Measurements from ENCODE around the gene DLG5.

The DLG5 gene

GRCh38 chr10:77899080-77899477, 27.5 kb downstream of the DLG5 start:
- H3K36me3 Mint-ChIP-seq (ENCODE audit: low read depth): no peaks in the 10 kb centered on the region
- no peak overlapping the region for H3K27ac Mint-ChIP-seq
- no peaks in the 10 kb centered on the region for H3K4me1 Mint-ChIP-seq (ENCODE audit: low read depth)
- no peak overlapping the region for H3K4me3 Mint-ChIP-seq
- H3K27me3 Mint-ChIP-seq: peaks cover 13% of the 10 kb centered on the region
- no peaks in the 10 kb centered on the region for H3K9me3 Mint-ChIP-seq

- no peaks in the 10 kb centered on the region for H3K9me3 Mint-ChIP-seq
- H3K4me1 Mint-ChIP-seq (ENCODE audit: low read depth): no peaks in the 10 kb centered on the region
- H3K4me3 Mint-ChIP-seq: no peak overlapping the region
- no peak overlapping the region for H3K27ac Mint-ChIP-seq
- H3K36me3 Mint-ChIP-seq (ENCODE audit: low read depth): no peaks in the 10 kb centered on the region
- H3K27me3 Mint-ChIP-seq: peaks cover 13% of the 10 kb centered on the region
These were observed 28.1 kb downstream of the DLG5 start for GRCh38 chr10:77898323-77899079.

GRCh38 chr10:77896058-77896457, 30.5 kb downstream of the DLG5 start:
- no peak overlapping the region for H3K27ac Mint-ChIP-seq
- no peaks in the 10 kb centered on the region for H3K4me1 Mint-ChIP-seq (ENCODE audit: low read depth)
- H3K36me3 Mint-ChIP-seq (ENCODE audit: low read depth): no peaks in the 10 kb centered on the region
- peaks cover 13% of the 10 kb centered on the region for H3K27me3 Mint-ChIP-seq
- no peaks in the 10 kb centered on the region for H3K9me3 Mint-ChIP-seq
- no peak overlapping the region for H3K4me3 Mint-ChIP-seq

- H3K4me3 Mint-ChIP-seq: no peak overlapping the region
- no peak overlapping the region for H3K27ac Mint-ChIP-seq
- H3K4me1 Mint-ChIP-seq (ENCODE audit: low read depth): no peaks in the 10 kb centered on the region
- H3K27me3 Mint-ChIP-seq: peaks cover 8% of the 10 kb centered on the region
- H3K9me3 Mint-ChIP-seq: no peaks in the 10 kb centered on the region
- no peaks in the 10 kb centered on the region for H3K36me3 Mint-ChIP-seq (ENCODE audit: low read depth)
These were observed 32.5 kb downstream of the DLG5 start for GRCh38 chr10:77894058-77894457.

- Mint-ChIP-seq H3K4me3 (no peak overlapping the region), H3K9me3 (no peaks in the 10 kb centered on the region), H3K27me3 (peaks cover 8% of the 10 kb centered on the region), H3K36me3 (ENCODE audit: low read depth) (no peaks in the 10 kb centered on the region), H3K27ac (no peak overlapping the region), H3K4me1 (ENCODE audit: low read depth) (no peaks in the 10 kb centered on the region)
These were observed 33.2 kb downstream of the DLG5 start for GRCh38 chr10:77893386-77893785.

- H3K36me3 Mint-ChIP-seq (ENCODE audit: low read depth): no peaks in the 10 kb centered on the region
These were observed 33.8 kb downstream of the DLG5 start for GRCh38 chr10:77892761-77893160.

GRCh38 chr10:77892021-77892739, 34.4 kb downstream of the DLG5 start:
- H3K36me3 Mint-ChIP-seq (ENCODE audit: low read depth): no peaks in the 10 kb centered on the region
- H3K4me1 Mint-ChIP-seq (ENCODE audit: low read depth): no peaks in the 10 kb centered on the region
- H3K9me3 Mint-ChIP-seq: no peaks in the 10 kb centered on the region
- no peak overlapping the region for H3K4me3 Mint-ChIP-seq
- H3K27me3 Mint-ChIP-seq: peaks cover 8% of the 10 kb centered on the region
- H3K27ac Mint-ChIP-seq: no peak overlapping the region

More at GRCh38 chr10:77892761-77893160, 33.8 kb downstream of the DLG5 start:
- Mint-ChIP-seq H3K27me3 (peaks cover 8% of the 10 kb centered on the region), H3K9me3 (no peaks in the 10 kb centered on the region), H3K4me3 (no peak overlapping the region), H3K27ac (no peak overlapping the region), H3K4me1 (ENCODE audit: low read depth) (no peaks in the 10 kb centered on the region)

- H3K4me1 Mint-ChIP-seq (ENCODE audit: low read depth): no peaks in the 10 kb centered on the region
- peaks cover 2% of the 10 kb centered on the region for H3K27me3 Mint-ChIP-seq
- no peaks in the 10 kb centered on the region for H3K9me3 Mint-ChIP-seq
- H3K4me3 Mint-ChIP-seq: no peak overlapping the region
- H3K36me3 Mint-ChIP-seq (ENCODE audit: low read depth): no peaks in the 10 kb centered on the region
- no peak overlapping the region for H3K27ac Mint-ChIP-seq
These were observed 36.5 kb downstream of the DLG5 start for GRCh38 chr10:77890097-77890496.

GRCh38 chr10:77889277-77889903, 37.2 kb downstream of the DLG5 start:
- H3K36me3 Mint-ChIP-seq (ENCODE audit: low read depth): no peaks in the 10 kb centered on the region
- no peaks in the 10 kb centered on the region for H3K9me3 Mint-ChIP-seq
- H3K27ac Mint-ChIP-seq: no peak overlapping the region
- H3K4me3 Mint-ChIP-seq: no peak overlapping the region
- H3K27me3 Mint-ChIP-seq: no peaks in the 10 kb centered on the region
- H3K4me1 Mint-ChIP-seq (ENCODE audit: low read depth): no peaks in the 10 kb centered on the region

- H3K36me3 Mint-ChIP-seq (ENCODE audit: low read depth): no peaks in the 10 kb centered on the region
- no peaks in the 10 kb centered on the region for H3K9me3 Mint-ChIP-seq
- H3K27ac Mint-ChIP-seq: no peak overlapping the region
- no peaks in the 10 kb centered on the region for H3K27me3 Mint-ChIP-seq
- no peaks in the 10 kb centered on the region for H3K4me1 Mint-ChIP-seq (ENCODE audit: low read depth)
- H3K4me3 Mint-ChIP-seq: no peak overlapping the region
These were observed 38.2 kb downstream of the DLG5 start for GRCh38 chr10:77888356-77888703.

GRCh38 chr10:77887631-77888355, 38.8 kb downstream of the DLG5 start:
- H3K36me3 Mint-ChIP-seq (ENCODE audit: low read depth): no peaks in the 10 kb centered on the region
- H3K9me3 Mint-ChIP-seq: no peaks in the 10 kb centered on the region
- H3K27me3 Mint-ChIP-seq: no peaks in the 10 kb centered on the region
- H3K4me3 Mint-ChIP-seq: no peak overlapping the region
- H3K27ac Mint-ChIP-seq: no peak overlapping the region
- no peaks in the 10 kb centered on the region for H3K4me1 Mint-ChIP-seq (ENCODE audit: low read depth)

- H3K27ac Mint-ChIP-seq: no peak overlapping the region
- no peaks in the 10 kb centered on the region for H3K36me3 Mint-ChIP-seq (ENCODE audit: low read depth)
- H3K27me3 Mint-ChIP-seq: no peaks in the 10 kb centered on the region
- H3K4me1 Mint-ChIP-seq (ENCODE audit: low read depth): no peaks in the 10 kb centered on the region
- H3K4me3 Mint-ChIP-seq: no peak overlapping the region
- H3K9me3 Mint-ChIP-seq: no peaks in the 10 kb centered on the region
These were observed 39.7 kb downstream of the DLG5 start for GRCh38 chr10:77886795-77887355.

GRCh38 chr10:77884181-77884580, 42.4 kb downstream of the DLG5 start:
- no peaks in the 10 kb centered on the region for H3K36me3 Mint-ChIP-seq (ENCODE audit: low read depth)
- H3K27ac Mint-ChIP-seq: no peak overlapping the region
- no peaks in the 10 kb centered on the region for H3K9me3 Mint-ChIP-seq
- no peaks in the 10 kb centered on the region for H3K4me1 Mint-ChIP-seq (ENCODE audit: low read depth)
- H3K4me3 Mint-ChIP-seq: no peak overlapping the region
- H3K27me3 Mint-ChIP-seq: no peaks in the 10 kb centered on the region

- no peaks in the 10 kb centered on the region for H3K36me3 Mint-ChIP-seq (ENCODE audit: low read depth)
- peaks cover 9% of the 10 kb centered on the region for H3K4me1 Mint-ChIP-seq (ENCODE audit: low read depth)
- H3K4me3 Mint-ChIP-seq: no peak overlapping the region
- no peaks in the 10 kb centered on the region for H3K27me3 Mint-ChIP-seq
- no peak overlapping the region for H3K27ac Mint-ChIP-seq
- no peaks in the 10 kb centered on the region for H3K9me3 Mint-ChIP-seq
These were observed 44.9 kb downstream of the DLG5 start for GRCh38 chr10:77881636-77882035.

- no peaks in the 10 kb centered on the region for H3K36me3 Mint-ChIP-seq (ENCODE audit: low read depth)
- no peaks in the 10 kb centered on the region for H3K9me3 Mint-ChIP-seq
- H3K27me3 Mint-ChIP-seq: no peaks in the 10 kb centered on the region
- no peak overlapping the region for H3K27ac Mint-ChIP-seq
- no peak overlapping the region for H3K4me3 Mint-ChIP-seq
- peaks cover 9% of the 10 kb centered on the region for H3K4me1 Mint-ChIP-seq (ENCODE audit: low read depth)
These were observed 45.3 kb downstream of the DLG5 start for GRCh38 chr10:77881222-77881621.

Data from stimulated activated naive CD8-positive, alpha-beta T cell treated with anti-CD3 and anti-CD28 coated beads, Interleukin-15, Interleukin-2, amounts not matched to agents 100 ng/mL and 50 ng/mL, for 24 hours (primary cell).